OCI-LY7 (cell line): ENCODE measurements around the gene YOD1. TPM values are rescaled to one million over a fixed set of nuclear protein-coding genes. Genes with fewer than 3 reads are reported as not detected.
A peak's percentile ranks its signal among the peaks of the same experiment; 100 is the strongest.

Experiments used
- Bru-seq: library from RNA; stranded (reverse); fragments of 400-500 nt; gene quantifications from one replicate; lab custom pipeline; 2021; lab: Mats Ljungman, UMichigan
- BruChase-seq, 2 experiments: library from RNA; stranded (reverse); fragments of 400-500 nt; gene quantifications; one replicate each; lab custom pipeline; 2021; lab: Mats Ljungman, UMichigan
- BruUV-seq: library from RNA; stranded (reverse); fragments of 400-500 nt; replicated peaks from 2 replicates; lab custom pipeline; 2021; lab: Mats Ljungman, UMichigan
- CTCF ChIA-PET: fragments of 300-600 bp; sonication (Branson Sonifier 250); formaldehyde crosslinking; loops from one replicate; lab custom pipeline; 2022; ENCODE audit warnings: antibody characterized with exemption; ENCODE audit not compliant: unreplicated experiment; lab: Charles Lee
- POLR2A ChIA-PET: fragments of 300-600 bp; sonication (Branson Sonifier 250); formaldehyde crosslinking; loops from one replicate; lab custom pipeline; 2022; ENCODE audit warnings: antibody characterized with exemption; lab: Charles Lee
- DNase-seq: peaks from one replicate; pipeline ENCODE4 v3.0.0-alpha.2; 2015; ENCODE audit warnings: low spot score
- H2AFZ ChIP-seq: fragments of 200-600 bp; sonication (generic), shearing (Covaris generic); 2 replicates; pipeline ENCODE4 v1.6.1; 2014; ENCODE audit warnings: mild to moderate bottlenecking, antibody characterized with exemption, low read length, moderate library complexity
- H3K27ac ChIP-seq: fragments of 200-600 bp; sonication (generic); 2 replicates; pipeline ENCODE4 v1.5.1; 2014; ENCODE audit warnings: mixed run types, low read depth, mild to moderate bottlenecking, moderate library complexity, low read length, inconsistent platforms; ENCODE audit not compliant: poor library complexity, severe bottlenecking
- H3K36me3 ChIP-seq: fragments of 200-600 bp; sonication (generic); 2 replicates; pipeline ENCODE4 v1.6.1; 2014; ENCODE audit warnings: mild to moderate bottlenecking, antibody characterized with exemption, low read length, moderate library complexity, mixed read lengths; ENCODE audit not compliant: insufficient read depth
- H3K4me1 ChIP-seq: fragments of 200-600 bp; sonication (generic); 2 replicates; pipeline ENCODE4 v1.5.1; 2014; ENCODE audit warnings: mild to moderate bottlenecking, low read length; ENCODE audit not compliant: insufficient read depth, poor library complexity, severe bottlenecking
- H3K4me2 ChIP-seq: fragments of 200-600 bp; sonication (generic); 2 replicates; pipeline ENCODE4 v1.6.1; 2014; ENCODE audit warnings: mild to moderate bottlenecking, low read length
- H3K4me3 ChIP-seq: fragments of 200-600 bp; sonication (generic); 2 replicates; pipeline ENCODE4 v1.5.1; 2014; ENCODE audit warnings: mild to moderate bottlenecking, low read depth, low read length; ENCODE audit not compliant: poor library complexity, severe bottlenecking
- H3K79me2 ChIP-seq: fragments of 200-600 bp; sonication (generic); 2 replicates; pipeline ENCODE4 v1.6.1; 2016; ENCODE audit warnings: low read depth, mild to moderate bottlenecking, low read length, moderate library complexity, mixed read lengths; ENCODE audit not compliant: insufficient read depth
- H3K9me2 ChIP-seq: fragments of 200-600 bp; sonication (generic); 2 replicates; pipeline ENCODE4 v1.6.1; 2016; ENCODE audit warnings: mild to moderate bottlenecking, low read length, mixed read lengths; ENCODE audit not compliant: insufficient read depth
- H3K9me3 ChIP-seq: fragments of 200-600 bp; sonication (generic); 2 replicates; pipeline ENCODE4 v1.6.1; 2014; ENCODE audit warnings: mild to moderate bottlenecking, mixed run types, low read length, mixed read lengths
- H4K20me1 ChIP-seq: fragments of 200-600 bp; sonication (generic); 2 replicates; pipeline ENCODE4 v1.6.1; 2014; ENCODE audit warnings: mild to moderate bottlenecking, antibody characterized with exemption, low read length, moderate library complexity, mixed read lengths; ENCODE audit not compliant: insufficient read depth
- EZH2phosphoT487 ChIP-seq: fragments of 200-600 bp; sonication (generic); IDR thresholded peaks from 2 replicates; pipeline ENCODE4 v1.6.1; 2018; ENCODE audit warnings: low read depth, borderline replicate concordance, mild to moderate bottlenecking, mixed run types, antibody characterized with exemption, low read length, moderate library complexity, mixed read lengths
- intact Hi-C: fragments of 100-400 bp; cut with micrococcal nuclease; formaldehyde crosslinking; loops from one replicate; pipeline ENCODE4 v1.10.0; 2022; ENCODE audit not compliant: unreplicated experiment
- long read RNA-seq: library from polyadenylated mRNA; stranded (forward); transcript quantifications from one replicate; pipeline ENCODE4 v2.0.0, GENCODE V29; 2022
- total RNA-seq, 2 experiments: library from RNA; depleted of rRNA in 1 of 2; stranded (reverse); fragments of >200 nt in 1 of 2; shearing (Covaris generic) in 1 of 2; gene quantifications; 2 replicates each; pipeline ENCODE4 v1.2.3, GENCODE V29; 2014 to 2022
- TF ChIP-seq, protein P1 (sequence below): fragments of 200-600 bp; sonication (generic); conservative IDR thresholded peaks from 2 replicates; pipeline ENCODE4 v1.5.1; 2014; ENCODE audit warnings: mild to moderate bottlenecking, antibody characterized with exemption, low read length, moderate library complexity, mixed read lengths

The YOD1 gene
- 13.1 and 16.2 TPM in 2 replicates for total RNA-seq (2014; rRNA removed; shearing (Covaris generic))
- 16.5 and 17.4 TPM in 2 replicates for total RNA-seq (2022)
- percentile 93 among the genes with signal in this experiment for Bru-seq, nascent RNA
- percentile 64 among the genes with signal in this experiment for BruChase-seq, experiment 1, labeled RNA remaining after a 6-hour chase
- BruChase-seq, experiment 2, labeled RNA remaining after a 2-hour chase, result percentile 99 among the genes with signal in this experiment
- long read RNA-seq, full-length matches to known transcripts, result 4 of 10 reads
- long read RNA-seq, partial matches to known transcripts, result 0 of 10 reads
- long read RNA-seq, other reads (novel, unspliced or antisense), result 6 of 10 reads

DNA sequence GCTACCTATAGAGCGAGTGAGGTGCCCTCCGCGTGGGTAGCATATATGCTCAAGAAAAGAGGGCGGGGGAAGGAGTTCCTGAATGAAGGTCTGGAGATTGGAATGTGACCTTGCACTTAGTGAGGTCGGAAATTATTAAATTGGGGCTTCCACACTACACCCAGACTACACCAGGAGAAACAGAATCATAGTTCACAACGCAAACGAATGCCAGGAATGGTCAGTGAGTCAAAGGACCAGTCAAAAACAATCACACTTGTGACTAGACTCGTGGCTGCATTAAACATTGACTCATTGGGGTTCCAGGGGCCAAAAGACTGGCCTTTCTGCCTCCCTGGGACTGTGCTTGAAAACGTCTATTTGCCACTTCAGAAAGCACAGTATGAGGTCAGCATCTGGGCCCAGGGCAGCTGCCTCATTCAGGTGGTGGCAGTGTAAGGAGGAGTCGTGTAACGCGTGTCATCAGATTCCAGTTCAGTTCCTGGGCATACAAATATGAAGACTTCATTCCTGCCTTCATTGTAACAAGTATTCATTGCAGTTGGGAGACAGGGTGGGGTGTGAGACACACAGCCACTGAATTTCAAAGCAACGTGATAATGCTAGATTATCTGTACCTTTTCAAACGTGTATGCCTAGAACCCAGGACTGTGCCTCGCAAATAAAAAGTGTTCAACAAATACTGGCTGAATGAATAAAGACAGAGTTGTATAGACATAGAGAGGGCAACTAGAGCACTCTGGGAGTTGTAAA, at the start of gene YOD1:
YOD1 (minus strand) TSS at position 18 of the 753 bp plus-strand sequence. CDS start 178 bp downstream, outside the sequence.
- H3K4me3 ChIP-seq, result peak within 1 kb of the TSS; percentile 95
- BruUV-seq, result no TSS peak
- CTCF ChIA-PET, result interaction anchor here (0.5 kb wide), 1 partner anchor 274 kb away, joined by 3 read pairs; no protein-coding TSS in a partner anchor

DNA sequence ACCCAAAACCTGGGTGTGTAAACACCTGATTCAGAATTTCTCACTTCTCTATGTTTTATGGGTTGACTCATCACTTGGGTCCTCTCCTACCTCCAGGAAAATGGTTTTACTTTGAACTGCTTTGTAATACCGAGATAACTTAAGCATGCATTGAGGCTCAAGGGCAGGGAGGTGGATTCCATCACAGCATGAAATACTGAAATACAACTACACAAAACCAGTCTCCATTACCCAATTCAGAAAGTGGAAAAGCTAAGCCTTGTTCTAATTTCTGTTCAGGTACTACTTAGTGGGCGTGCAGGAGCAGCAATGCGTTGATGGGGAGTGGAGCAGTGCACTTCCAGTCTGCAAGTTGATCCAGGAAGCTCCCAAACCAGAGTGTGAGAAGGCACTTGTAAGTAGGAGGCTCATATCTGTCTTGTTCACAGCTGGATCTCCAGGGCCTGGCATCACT, 46.9 kb upstream of the YOD1 start:
- CTCF ChIA-PET, result no interaction called here
- Histone ChIP-seq H3K4me3 (no peak overlapping the region), H4K20me1 (no peaks in the 10 kb centered on the region), H3K79me2 (no peaks in the 10 kb centered on the region), H3K9me2 (no peaks in the 10 kb centered on the region), H3K36me3 (no peaks in the 10 kb centered on the region), H3K4me1 (no peaks in the 10 kb centered on the region), H3K4me2 (no peak overlapping the region), H3K9me3 (no peaks in the 10 kb centered on the region), H2AFZ (no peak overlapping the region), H3K27ac (no peak overlapping the region)
- no TSS peak for BruUV-seq
- intact Hi-C loops, result no loop called here
- TF ChIP-seq EZH2phosphoT487, result no peak
- TF ChIP-seq, protein P1, sequence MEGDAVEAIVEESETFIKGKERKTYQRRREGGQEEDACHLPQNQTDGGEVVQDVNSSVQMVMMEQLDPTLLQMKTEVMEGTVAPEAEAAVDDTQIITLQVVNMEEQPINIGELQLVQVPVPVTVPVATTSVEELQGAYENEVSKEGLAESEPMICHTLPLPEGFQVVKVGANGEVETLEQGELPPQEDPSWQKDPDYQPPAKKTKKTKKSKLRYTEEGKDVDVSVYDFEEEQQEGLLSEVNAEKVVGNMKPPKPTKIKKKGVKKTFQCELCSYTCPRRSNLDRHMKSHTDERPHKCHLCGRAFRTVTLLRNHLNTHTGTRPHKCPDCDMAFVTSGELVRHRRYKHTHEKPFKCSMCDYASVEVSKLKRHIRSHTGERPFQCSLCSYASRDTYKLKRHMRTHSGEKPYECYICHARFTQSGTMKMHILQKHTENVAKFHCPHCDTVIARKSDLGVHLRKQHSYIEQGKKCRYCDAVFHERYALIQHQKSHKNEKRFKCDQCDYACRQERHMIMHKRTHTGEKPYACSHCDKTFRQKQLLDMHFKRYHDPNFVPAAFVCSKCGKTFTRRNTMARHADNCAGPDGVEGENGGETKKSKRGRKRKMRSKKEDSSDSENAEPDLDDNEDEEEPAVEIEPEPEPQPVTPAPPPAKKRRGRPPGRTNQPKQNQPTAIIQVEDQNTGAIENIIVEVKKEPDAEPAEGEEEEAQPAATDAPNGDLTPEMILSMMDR, result no peak
- POLR2A ChIA-PET, result no interaction called here
- DNase-seq, result no peak

More for the DNA sequence above, at the start of gene YOD1:
- TF ChIP-seq EZH2phosphoT487, result no peak
- TF ChIP-seq, protein P1, result no peak
- Histone ChIP-seq H3K79me2 (peaks cover 50% of the 10 kb centered on the region), H3K36me3 (peaks cover 33% of the 10 kb centered on the region), H3K9me2 (no peaks in the 10 kb centered on the region), H3K4me2 (peak within 1 kb of the TSS; percentile 94), H3K4me1 (peaks cover 72% of the 10 kb centered on the region), H3K27ac (peak within 1 kb of the TSS; percentile 70), H2AFZ (peak within 1 kb of the TSS; percentile 96), H4K20me1 (peaks cover 24% of the 10 kb centered on the region), H3K9me3 (no peaks in the 10 kb centered on the region)
- intact Hi-C loops, result loop anchor here (5.0 kb wide), 2 partner anchors 119 to 271 kb away; partner anchors contain the start of gene CD55
- no peak for DNase-seq
- POLR2A ChIA-PET, result no interaction called here
